Mucosa of descending colon (tissue), 3 donors: Measurements from ENCODE around the gene JCAD. TPM values are rescaled to one million over a fixed set of nuclear protein-coding genes. Genes with fewer than 3 reads are reported as not detected.
A peak's percentile ranks its signal among the peaks of the same experiment; 100 is the strongest.

Experiments
- ATAC-seq: fragments of 200-7000 bp; cut with Tn5 transposase; one replicate; pipeline ENCODE4 v1.9.1; 2020; ENCODE audit warnings: mild to moderate bottlenecking, moderate library complexity
- DNase-seq, 3 donors: peaks; one replicate each; pipeline ENCODE4 v3.0.0-alpha.2; 2020
- H3K36me3 ChIP-seq: fragments of 200-600 bp; one replicate; pipeline ENCODE4 v1.8.0; 2021; ENCODE audit warnings: low read depth, mild to moderate bottlenecking
- H3K4me1 ChIP-seq: fragments of 200-600 bp; one replicate; pipeline ENCODE4 v1.8.0; 2021; ENCODE audit warnings: low read depth, mild to moderate bottlenecking
- H3K4me3 ChIP-seq: fragments of 200-600 bp; one replicate; pipeline ENCODE4 v1.8.0; 2021; ENCODE audit warnings: mild to moderate bottlenecking
- H3K9me3 ChIP-seq: fragments of 200-600 bp; one replicate; pipeline ENCODE4 v1.8.0; 2021; ENCODE audit warnings: mild to moderate bottlenecking
- CTCF ChIP-seq: fragments of 200-600 bp; IDR thresholded peaks from one replicate; pipeline ENCODE4 v1.8.0; 2022; ENCODE audit warnings: antibody characterized with exemption, mild to moderate bottlenecking
- intact Hi-C, 2 donors: fragments of 100-400 bp; cut with DNase I in 1 of 2; cut with micrococcal nuclease in 1 of 2; formaldehyde crosslinking; loops; one replicate each; pipeline versions ENCODE4 v1.11.0 to v1.11.1; 2022; cut with DNase I, micrococcal nuclease
- total RNA-seq, 3 donors: library from RNA; stranded (reverse); fragmentation: NEBNext Ultra II Directional in 2 of 3; extraction: Animal tissue kit (Norgen Biotek cat#: 25700) in 2 of 3; gene quantifications; one replicate each; pipeline versions ENCODE4 v1.2.1 to v1.2.4, GENCODE V29; 2021 to 2023
- donor health status: DM: no; HTN: no; CAD: no; lungs with moderate emphysema.
- donor health status: DM: no; HTN: no; CAD: no.
- donor health status: DM: no; HTN: yes; CAD: no.

Gene JCAD
- total RNA-seq, 3 donors from 2014 or later, result 4.9 to 256 (median 9.0) TPM

DNA sequence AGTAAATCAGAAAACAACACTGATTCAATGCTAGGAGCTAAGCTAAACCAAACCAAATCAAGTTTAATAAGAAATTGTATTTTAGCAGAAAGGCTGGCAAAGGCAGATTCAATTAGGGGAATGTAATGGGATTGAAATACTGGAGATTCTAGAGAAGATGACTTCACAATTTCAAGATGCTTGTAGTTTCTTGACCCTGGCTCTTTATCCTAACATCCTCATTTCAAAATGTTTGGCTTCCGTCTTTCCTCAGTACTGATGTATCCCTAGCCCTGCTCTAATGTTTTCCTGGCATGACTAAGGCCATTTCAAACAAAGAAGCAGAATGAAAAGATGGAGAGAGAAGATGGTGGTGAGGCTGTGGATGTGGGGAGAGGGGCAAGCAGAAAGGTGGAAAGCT lies 2.7 kb upstream of the JCAD start:
- no peak for ATAC-seq
- intact Hi-C loops, result no loop called here
- H3K4me1 ChIP-seq, result peaks cover 3% of the 10 kb centered on the region
- DNase-seq, result no peak
- H3K36me3 ChIP-seq, result no peaks in the 10 kb centered on the region
- no peak for TF ChIP-seq CTCF
- no peaks in the 10 kb centered on the region for H3K9me3 ChIP-seq
- no peak overlapping the region for H3K4me3 ChIP-seq

DNA sequence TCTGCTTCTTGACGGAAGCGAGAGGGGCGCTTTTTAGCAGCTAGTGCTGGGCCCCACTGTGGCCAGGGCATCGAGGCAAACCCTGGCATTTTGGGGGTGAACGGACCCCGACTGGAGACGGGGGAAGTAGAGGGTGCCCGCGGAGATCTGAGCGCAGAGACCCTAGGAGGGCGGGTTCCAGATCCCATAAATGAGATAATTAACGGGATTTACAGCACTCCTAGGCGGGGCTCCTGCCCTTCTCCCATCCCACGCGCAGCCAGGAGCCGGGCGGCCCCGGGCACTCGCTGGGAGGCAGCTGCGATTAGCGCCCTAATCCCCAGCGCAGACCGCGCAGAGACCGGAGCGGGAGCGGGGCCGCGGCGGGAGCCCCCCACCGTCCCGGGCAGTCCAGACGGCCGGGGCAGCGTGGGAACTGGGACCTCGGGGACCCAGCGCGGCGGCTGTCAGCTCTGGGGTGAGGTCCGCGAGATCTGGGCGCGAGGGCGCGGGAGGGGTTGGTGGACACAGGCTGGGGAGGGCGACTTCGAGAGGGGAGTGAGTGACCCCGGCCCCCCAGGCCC lies 735 bp downstream of the JCAD start:
- Histone ChIP-seq H3K9me3 (no peaks in the 10 kb centered on the region), H3K36me3 (no peaks in the 10 kb centered on the region), H3K4me3 (no peak overlapping the region), H3K4me1 (peaks cover 3% of the 10 kb centered on the region)
- intact Hi-C loops, result no loop called here
- TF ChIP-seq CTCF, result no peak
- DNase-seq, result no peak
- peak; percentile 28 for ATAC-seq

GRCh38 chr10:30057894-30058556 lies 1.4 kb downstream of the JCAD start:
- DNase-seq (no peak), ATAC-seq (no peak)
- TF ChIP-seq CTCF, result no peak
- Histone ChIP-seq H3K9me3 (no peaks in the 10 kb centered on the region), H3K4me1 (peaks cover 3% of the 10 kb centered on the region), H3K4me3 (no peak overlapping the region), H3K36me3 (no peaks in the 10 kb centered on the region)
- intact Hi-C loops, result no loop called here

DNA sequence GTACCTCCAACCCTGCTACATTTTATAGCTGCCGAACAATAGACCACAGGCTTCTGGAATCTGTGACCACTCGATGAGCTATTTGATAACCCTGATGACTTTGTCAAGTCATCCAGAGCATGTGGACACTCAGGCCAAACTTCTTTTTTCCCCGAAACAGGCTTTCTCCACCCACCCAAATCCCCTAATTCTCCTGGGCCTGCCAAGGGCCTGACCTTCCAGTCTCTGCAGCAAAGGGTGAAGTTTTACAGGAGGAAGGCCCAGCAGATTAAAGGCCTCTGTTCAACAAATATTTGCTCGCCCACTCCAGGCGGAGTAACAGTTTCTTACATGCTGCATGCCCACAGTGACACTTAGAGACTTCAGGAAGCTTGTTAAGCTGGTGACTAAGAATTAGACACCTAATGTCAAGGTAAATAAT lies 2.0 kb downstream of the JCAD start:
- Histone ChIP-seq H3K9me3 (no peaks in the 10 kb centered on the region), H3K36me3 (no peaks in the 10 kb centered on the region), H3K4me1 (peaks cover 3% of the 10 kb centered on the region), H3K4me3 (no peak overlapping the region)
- no peak for ATAC-seq
- DNase-seq, result no peak
- intact Hi-C loops, result no loop called here
- no peak for TF ChIP-seq CTCF

- Histone ChIP-seq H3K4me3 (no peak overlapping the region), H3K9me3 (no peaks in the 10 kb centered on the region), H3K4me1 (peaks cover 3% of the 10 kb centered on the region), H3K36me3 (no peaks in the 10 kb centered on the region)
- DNase-seq (no peak), ATAC-seq (no peak)
- no peak for TF ChIP-seq CTCF
- intact Hi-C loops, result no loop called here
These were observed 2.5 kb downstream of the JCAD start for GRCh38 chr10:30056767-30057355.
